CD4-positive, alpha-beta T cell treated with Interleukin-6 at 100 ng/mL for 8 hours (primary cell): ENCODE results near the gene CIAO2B.
"Not testable (repeated sequence)": the region's sequence is repeated elsewhere in the genome, so short reads cannot be mapped to it uniquely, and the experiment has no call there.

Experiments used
- DNase-seq: peaks from one replicate; pipeline ENCODE4 v3.0.0-alpha.2; 2020; ENCODE audit warnings: mixed read lengths, low spot score

The CIAO2B gene

DNA sequence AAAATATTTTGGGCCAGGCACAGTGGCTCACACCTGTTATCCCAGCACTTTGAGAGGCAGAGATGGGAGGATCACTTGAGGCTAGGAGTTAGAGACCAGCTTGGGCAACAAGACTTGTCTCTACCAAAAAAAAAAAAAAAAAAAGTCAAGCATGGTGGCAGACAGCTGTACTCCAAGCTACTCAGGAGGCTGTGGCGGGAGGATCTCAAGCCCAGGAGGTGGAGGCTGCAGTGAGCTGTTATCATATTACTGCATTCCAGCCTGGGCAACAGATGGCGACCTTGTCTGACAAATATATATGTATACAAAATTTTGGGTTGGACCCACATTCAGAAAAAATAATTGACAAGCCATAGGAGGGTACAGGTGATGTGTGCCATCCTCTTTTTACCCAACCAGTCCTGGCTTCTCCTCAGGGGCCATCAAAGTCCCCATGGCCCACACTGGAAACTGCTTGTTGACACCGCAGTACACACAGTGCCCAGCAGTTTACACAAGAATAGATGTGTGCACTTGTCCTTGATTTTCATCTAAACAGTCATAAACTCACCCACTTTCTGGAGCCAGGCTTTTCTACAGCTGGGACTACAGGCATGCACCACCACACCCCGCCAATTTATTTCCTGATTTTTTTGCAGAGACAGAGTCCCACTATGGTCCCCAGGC, 2.8 kb upstream of the CIAO2B start:
- DNase-seq = no peak

DNA sequence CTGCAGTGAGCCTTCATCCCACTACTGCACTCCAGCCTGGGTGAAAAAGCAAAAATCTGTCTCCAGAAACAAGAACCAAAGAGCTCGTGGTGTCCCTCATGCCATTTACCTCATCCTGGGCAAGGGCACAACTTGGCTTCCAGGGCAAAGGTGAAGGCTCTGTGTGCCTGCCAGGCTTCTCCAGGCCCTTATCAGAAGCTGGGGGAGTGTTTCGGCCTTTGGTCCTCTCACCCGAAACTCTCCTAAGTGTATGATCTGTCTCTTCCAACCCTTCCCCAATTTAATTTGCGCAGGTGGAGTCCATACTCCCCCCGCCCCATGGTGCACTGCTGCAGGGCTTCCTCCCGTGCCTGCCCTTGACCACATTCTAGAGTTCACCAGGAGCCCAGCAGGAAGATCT, 2.3 kb upstream of the CIAO2B start:
- DNase-seq = no peak

DNA sequence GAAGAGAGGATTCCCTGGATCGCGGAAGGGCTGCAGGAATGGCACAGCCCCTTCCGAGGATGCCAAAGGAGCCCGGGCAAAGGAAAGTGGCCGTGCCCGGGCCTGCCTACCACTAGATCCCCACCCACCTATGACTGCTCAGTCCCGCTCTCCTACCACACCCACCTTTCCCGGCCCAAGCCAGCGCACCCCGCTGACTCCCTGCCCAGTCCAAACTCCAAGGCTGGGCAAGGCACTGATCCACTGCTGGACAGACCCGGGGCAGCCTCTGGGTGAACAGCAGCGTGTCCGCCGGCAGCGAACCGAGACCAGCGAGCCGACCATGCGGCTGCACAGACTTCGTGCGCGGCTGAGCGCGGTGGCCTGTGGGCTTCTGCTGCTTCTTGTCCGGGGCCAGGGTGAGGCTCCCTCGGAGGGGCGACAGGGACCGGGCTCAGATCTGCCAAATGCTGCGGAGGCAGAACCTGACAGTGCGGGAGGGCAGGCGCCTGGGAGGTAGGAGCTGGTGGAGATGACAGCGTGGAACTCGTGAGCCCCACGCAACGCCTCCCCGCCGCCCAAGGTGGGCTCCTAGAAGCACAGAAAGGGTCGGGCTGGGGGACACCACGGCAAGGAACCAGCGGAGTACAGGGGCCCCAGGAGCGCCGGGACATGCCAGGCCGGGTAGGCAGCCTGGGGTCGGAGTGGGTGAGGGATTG, 1.3 kb upstream of the CIAO2B start, which contains the start of gene CES2:
Gene CES2, plus strand, starts transcription at position 203 of the 698 bp plus-strand sequence. Its CDS starts 120 bp downstream, at position 323.
- no peak for DNase-seq

DNA sequence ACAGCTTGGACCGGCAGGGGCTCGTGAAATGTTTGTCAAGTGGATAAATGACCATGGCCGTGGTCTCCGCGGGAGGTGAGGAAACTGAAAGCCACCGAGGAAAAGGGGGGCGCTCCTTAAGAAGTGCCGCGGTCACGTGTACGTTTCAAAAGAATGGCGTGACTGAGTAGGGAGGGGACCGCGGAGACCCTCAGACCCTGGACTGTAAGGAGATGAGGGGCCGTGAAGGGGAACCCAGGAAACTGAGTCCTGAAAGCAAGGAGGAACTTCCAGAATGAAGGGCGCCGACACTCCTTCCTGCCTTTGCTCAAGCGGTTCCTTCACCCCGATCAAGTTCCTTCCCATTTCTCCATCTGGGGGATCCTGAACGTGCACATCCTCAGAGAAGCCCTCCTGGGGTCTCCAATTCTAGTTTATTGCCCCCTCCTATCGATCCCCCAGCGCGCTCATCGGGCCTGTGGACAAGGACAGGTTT, 674 bp upstream of the CIAO2B start:
- not testable (repeated sequence) for DNase-seq

DNA sequence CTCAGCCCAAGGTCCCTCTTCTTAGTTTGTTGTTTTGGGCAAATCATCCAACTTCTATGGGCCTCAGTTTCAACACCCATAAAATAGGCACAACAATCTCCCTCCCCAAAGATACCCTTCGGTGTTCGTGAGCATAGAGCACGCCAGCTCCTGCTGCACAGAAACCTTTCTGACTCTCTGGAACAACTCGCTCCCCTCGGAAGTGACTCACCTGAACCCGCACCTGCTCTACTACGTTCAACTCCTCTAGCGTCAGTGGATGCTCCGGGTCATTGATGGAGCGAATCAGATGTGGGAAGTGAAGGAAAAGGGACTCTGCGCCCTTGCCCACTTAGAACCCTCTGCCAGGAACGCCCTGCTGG, 445 bp downstream of the CIAO2B start:
- peak; percentile 35 for DNase-seq

DNA sequence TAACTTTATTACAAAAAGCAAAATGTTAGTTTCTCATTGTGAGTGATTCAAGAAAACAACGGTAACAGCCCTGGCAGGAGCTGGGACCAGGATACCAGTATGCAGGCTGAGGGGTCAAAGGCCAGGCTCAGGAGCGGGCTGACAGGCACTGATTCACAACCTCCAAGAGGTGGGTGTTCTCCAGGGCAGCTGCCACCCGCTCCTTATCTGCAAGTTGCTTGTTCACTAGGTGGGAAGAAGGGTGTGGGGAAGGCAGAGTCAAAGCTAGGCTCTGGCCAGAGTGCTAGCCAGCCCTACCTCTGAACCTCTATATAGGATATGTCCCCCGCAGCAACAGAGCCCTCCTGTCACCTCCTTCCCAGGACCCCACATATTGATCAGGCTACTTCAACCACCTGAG, 2.1 kb downstream of the CIAO2B start:
- no peak for DNase-seq

DNA sequence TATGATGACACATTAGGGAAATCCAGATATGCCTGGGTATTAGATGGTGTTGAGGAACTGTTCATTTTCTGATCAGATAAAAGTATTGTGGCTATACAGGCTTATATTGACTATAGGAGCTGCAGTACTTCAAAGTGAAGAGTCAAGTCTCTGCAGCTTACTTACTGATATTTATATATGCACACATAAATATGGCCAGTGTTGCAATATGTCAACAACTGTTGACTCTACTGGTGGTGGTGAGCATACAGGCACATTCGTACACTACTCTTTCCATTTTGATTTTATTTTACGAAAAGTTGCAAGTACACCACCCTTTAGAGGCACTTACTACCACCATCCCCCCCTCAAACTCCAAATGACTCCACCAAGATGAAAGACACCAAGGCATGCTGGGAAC, 2.5 kb downstream of the CIAO2B start:
- DNase-seq = no peak

DNA sequence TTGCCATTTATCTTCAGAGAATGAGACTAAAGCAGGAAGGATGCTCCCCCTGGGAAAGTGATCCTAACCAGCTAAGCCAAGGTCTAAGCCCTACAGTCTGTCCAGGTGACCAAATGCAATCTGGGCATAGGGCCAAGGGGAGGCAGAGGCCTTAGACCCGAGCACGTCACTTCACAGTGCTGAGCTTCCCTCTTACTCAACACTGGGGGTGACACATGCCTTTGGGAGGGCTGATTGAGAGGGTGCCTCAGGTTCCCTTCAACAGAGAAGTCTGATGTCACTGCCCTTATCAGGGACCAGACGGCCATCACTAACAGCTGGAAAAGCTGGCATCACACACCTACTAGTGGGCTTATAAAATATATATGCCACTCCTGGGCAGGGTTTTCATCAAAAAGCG, 4.0 kb downstream of the CIAO2B start:
- DNase-seq = no peak

DNA sequence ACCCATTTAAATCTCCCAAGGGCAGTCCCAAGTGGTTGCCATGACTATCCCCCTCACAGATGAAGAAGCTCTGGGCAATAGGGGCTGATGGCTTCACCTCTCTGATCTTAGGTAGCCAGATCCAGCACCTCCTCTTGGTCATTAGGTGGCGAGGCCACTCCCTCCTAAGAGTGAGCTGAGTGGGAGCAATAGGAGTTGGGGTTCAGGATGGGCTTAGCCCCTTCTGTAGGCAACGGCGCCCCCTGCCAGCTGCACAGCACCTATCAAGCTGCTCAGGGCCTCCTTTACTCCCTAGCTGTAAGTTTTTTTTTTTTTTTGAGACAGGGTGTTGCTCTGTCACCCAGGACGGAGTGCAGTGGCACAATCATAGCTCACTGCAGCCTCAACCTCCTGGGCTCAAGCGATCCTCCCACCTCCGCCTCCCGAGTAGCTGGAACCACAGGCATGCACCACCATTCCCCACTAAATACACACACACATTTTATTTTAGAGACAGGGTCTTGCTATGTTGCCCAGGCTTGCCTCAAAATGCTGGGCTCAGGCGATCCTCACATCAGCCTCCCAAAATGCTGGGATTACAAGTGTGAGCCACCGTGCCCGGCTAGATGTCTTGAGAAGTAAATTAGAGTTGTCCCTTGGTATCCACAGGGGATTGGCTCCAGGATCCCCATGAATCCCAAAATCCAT, 5.4 kb downstream of the CIAO2B start:
- no peak for DNase-seq

DNA sequence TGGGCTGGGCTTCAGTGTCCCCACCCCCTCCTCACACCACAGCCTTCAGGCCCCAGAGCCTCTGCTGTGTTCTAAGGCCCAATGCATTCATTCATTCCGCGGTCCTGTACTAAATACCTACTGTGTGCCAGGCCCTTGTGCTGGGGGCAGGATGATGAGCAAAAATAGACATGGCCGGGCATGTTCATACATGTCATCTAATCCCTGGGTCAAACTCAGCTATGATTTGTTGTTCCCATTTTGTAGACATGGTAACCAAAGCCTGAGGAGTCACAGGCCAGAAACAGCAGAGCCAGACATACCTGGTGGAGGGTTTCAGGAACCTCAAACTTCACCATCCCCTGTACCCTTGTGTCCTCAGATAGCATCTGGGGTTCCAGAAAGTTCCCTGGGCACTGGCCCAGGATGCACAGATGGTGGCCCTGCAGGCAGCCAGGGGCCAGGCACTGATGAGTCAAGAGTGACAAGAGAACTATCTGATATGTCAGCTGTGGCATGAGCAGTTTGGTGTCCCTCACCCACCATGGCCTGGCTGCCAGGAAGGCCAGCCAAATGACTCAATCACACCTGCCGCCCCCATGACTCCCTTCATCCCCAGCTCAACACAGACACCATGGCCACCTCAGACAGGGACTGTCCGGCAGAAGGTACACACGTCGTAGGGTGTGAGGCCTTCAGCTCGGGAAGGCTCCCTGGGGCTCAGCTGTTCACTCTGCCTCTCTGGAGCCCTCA, 6.1 kb downstream of the CIAO2B start:
- no peak for DNase-seq

DNA sequence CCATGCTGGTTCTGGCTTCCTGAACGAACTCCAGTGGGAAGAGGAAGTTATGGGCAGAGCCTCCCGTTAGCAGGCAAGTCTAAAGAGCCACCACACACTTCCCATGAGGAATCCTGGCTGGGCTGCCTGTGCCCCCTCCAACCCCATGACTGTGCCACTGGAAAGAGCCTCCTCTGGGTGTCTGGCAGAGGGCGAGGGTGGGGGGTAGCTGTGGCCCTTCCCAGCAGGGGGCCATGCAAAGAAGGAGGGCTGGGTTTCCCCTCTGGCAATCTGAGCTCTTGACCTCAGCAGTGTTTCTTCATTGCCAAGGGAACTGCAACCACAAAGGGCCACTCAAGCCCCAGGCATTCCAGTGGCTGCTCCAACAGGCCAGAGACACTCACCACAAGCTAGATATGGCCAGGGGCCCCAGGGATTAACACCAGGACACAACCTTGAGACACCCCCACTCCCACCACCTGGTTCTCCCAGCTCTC, 7.2 kb downstream of the CIAO2B start:
- no peak for DNase-seq

DNA sequence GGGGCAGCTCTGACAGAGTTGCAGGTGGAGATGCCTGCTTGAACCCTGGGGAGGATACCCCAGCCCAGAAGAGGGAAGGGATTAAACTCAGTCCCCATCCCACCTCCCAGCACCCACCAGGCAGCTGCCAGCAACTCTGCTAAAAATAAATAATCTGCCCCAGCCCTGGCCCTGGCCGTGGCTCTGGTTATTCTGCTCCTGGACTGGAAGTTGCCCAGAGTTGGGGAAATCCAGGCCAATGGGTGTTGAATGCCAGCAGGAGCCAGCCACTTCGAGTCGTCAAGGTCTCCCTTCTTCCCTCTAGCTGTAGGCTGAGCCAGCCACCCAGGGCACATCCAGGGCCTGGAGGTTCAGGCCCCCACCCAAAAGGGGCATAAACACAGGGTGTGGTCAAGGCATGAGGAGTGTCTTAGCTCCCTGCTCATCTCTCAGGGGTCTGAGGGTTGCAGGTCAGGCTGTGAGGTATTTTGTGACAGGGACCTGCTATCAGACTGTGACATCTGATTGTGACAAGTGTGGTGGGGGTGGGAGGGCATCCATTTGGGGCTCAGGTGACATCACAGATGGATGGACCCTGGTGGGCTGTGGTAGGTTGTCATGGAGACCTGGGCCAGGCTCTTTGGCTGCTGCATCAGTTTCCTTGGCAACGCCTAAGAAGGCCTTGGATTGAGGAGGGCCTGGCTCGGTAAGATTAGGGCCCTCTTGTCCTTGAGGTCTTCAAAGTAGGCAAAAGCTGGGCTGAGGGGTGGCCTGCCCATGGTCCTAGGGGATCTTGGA, 7.8 kb downstream of the CIAO2B start:
- DNase-seq = no peak

DNA sequence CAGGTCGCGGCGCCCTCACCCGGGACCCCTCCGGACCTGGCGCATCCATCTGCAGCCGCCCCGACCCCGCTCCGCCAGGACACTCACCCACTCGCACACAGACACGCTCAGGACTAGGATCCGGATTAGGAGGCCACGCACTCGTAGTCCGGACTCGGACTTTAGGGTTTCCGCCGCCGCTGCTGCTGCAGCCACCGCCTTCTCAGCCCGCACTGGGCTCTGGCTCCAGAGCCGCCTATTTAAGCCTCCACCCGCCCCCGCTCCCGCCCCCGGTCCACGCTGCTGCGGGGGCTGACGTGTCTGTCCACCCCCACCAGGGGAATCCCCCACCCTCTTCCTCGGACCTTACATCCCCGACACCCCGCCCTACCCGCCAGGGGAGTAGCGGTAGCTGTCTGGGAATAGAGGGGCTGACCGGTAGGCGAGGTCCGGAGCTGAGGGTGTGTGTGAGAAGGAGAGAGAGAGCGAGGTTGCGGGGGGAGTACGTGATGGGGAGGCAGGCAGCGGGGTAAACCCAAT, 8.8 kb downstream of the CIAO2B start, which contains the start of gene RRAD:
Gene RRAD, minus strand, starts transcription at position 214 of the 519 bp plus-strand sequence. CDS start 356 bp downstream, outside the sequence.
- no peak for DNase-seq

DNA sequence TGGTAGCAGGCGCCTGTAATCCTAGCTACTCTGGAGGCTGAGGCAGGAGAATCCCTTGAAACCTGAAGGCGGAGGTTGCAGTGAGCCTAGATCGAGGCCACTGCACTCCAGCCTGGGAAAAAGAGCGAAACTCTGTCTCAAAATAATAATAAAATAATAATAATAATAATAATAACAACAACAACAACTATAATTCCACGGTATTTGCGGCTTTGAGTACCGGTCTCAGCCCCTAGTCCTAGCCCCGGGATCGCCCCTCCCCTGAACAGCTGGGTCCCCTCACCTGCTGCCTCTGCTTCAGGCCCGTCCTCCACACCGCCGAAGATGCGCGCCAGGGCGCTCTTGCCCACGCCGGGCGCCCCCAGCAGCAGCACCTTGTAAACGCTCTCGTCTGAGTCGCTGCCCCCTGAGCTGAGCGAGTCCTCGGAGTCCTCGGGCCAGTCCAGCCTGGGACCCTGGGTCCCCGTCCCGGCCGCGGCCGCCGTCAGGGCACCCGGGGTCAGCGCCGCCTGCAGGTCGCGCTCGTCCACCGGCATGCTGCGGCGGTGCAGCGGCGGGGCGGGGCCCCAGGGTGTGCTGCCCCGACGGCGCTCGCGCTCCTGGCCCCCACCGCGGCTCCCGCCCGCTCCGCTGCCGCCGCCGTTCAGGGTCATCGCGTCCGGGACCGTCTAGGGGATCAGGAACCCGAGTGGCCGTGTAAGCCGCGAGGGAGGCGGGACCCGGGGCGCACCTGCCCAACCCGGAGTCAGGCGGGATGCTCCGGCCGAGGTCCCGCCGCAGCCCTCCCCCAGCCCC, 9.5 kb downstream of the CIAO2B start:
- no peak for DNase-seq

DNA sequence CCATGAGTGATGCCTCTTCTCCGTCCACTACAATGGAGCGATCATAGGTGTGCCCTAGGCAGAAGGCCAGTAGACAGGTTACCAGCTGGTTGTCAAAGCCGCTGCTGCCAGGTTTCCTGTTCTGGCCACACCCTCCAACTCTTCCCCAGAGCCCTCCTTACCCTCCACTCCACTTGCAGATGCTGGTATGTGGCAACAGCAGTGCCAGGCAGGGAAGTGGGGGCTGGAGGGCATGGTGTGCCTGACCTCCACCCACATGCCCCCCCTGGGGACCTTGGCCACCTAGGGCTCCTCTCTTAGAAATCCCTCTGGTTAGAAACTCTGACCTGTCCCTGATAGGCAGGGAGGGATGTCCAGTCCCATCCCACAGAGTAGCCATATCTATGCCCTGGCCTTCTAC, 10.3 kb downstream of the CIAO2B start:
- DNase-seq = no peak

DNA sequence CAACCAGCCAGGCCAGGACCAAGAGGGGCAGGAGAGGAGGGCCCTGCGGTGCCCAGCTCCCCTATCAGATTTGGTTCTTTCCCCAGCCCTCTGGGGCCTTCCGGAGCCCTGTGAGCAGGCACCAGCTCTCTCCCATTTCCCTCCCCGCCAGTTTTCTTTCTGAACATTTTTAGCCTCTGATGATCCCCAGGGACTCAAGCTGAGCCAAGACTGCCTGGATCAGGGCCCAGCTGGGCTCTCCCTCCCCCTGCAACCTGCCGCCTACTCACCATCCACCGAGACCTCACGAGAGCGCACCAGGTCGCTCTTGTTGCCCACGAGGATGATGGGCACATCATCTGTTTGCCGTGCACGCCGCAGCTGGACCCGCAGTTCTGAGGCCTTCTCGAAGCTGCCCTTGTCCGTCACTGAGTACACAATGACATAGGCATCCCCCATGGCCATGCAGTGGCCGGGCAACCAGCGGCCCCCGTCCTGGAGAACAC, 10.9 kb downstream of the CIAO2B start:
- DNase-seq = no peak

DNA sequence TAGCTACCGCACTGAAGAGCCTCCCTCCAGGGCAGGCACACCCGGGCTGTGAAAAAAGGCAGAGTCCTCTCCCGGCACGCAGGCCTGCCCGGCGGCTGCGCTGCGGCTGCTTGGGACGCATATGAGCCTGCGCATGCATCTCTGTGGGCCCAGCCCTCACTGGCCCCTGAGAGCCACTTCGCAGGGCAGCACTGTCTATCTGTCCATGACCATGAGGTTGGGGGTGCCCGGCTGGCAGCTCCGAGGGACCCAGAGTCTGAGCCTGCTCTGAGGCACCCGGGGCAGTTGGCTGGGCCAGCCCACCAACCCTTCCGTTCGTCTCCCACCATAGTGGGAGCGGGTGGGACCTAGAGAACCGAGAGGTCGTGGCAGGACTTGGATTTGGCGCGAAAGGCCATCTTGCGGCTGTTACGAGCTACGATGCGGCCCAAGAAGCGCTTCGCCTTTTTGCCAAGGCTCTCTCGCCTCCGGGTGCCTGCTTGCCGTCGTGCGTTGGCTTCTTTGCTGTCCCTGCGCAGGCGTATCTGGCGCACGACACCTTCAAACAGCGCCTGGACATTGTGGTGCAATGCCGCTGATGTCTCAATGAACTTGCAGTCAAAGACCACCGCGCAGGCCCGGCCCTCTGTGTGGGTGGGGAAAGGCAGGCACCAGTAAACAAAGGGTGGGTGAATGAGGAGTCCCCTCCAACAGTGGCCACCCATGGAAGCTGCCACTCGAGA, 12.3 kb downstream of the CIAO2B start:
- no peak for DNase-seq

DNA sequence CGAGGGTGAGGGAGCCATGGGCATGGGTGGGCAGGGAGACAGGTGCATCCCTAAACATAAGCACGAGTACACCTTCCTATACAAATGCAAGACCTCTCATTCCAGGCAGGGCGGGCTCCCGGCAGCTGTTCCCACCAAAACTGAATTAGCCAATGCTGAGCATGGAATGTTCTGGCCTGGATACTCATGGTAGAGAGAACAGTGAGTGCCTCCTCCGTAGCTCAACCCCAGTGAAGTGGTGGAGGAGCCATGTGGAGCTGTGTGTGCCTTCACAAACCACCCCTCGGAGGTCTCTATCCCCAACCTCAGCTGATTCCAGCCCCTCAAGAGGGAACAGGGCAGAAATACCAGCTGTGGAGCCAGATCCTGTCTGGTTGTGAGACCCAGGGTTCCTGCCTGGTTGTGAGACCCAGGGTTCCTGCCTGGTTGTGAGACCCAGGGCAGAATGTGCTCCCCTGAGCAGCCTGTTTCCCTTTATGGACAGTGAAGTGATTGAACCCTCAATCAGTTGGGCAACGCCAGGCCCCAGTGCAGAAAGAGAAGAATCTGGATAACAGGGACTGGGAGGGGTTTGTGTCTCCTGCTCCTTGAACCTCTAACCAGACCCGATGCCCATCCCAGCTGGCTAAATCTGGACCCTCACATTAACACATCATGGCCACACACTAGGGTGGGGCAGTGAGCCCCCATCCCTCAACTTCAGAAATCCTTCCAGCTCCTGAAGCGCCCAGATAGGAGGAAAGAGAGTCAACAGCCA, 13.1 kb downstream of the CIAO2B start:
- DNase-seq = no peak

DNA sequence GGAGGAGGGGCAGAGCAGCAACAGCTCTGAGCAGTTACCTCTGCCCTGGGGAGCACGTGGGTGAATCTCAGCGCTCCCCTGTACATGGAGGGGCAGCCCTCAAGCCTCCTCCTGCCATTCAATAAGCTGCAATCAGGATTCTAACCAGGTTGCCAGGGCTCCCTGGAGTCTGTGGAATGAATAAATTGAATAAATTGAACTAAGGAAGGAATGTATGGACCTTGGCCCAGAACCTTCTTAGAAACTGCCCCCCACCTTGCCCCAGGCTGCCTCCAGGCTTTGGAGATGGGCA, 14.0 kb downstream of the CIAO2B start:
- no peak for DNase-seq
